ENCODE measurements around the gene SH3RF3.

- no peak for TF ChIP-seq POLR2AphosphoS5 (IDR thresholded peaks at IDR 0.05; ENCODE audit: low read depth, low read length)
- no peak for TF ChIP-seq POLR2A (IDR thresholded peaks at IDR 0.05; ENCODE audit: low read depth, low read length)
- TF ChIP-seq TAF1 (IDR thresholded peaks at IDR 0.05; ENCODE audit: low read depth, low read length): no peak
- no peak for TF ChIP-seq PAX5 (IDR thresholded peaks at IDR 0.05; ENCODE audit: insufficient read depth, low read length, severe bottlenecking)
- no peak for TF ChIP-seq SPI1 (IDR thresholded peaks at IDR 0.05; ENCODE audit: low read depth, low read length)
- TF ChIP-seq POU2F2 (IDR thresholded peaks at IDR 0.05; ENCODE audit: low read depth, low read length): no peak
These were observed 304.9 kb downstream of the SH3RF3 start for GRCh38 chr2:109433926-109434325.
